ENCODE measurements around the gene FSTL3.
A peak's percentile ranks its signal among the peaks of the same experiment; 100 is the strongest.
"Not testable (repeated sequence)": the region's sequence is repeated elsewhere in the genome, so short reads cannot be mapped to it uniquely, and the experiment has no call there.

The FSTL3 gene

GRCh38 chr19:676339-677105 is at the start of gene FSTL3:
FSTL3 (plus strand) TSS chr19:676392; CDS start chr19:676424, 32 bp downstream.
- H3K27ac Mint-ChIP-seq: peak within 1 kb of the TSS; percentile 91 to 93 (median 91)

GRCh38 chr19:626566-626965 is 49.6 kb upstream of the FSTL3 start:
- peaks cover 34% of the 10 kb centered on the region for H3K36me3 Mint-ChIP-seq (ENCODE audit: low read depth)
- not testable (repeated sequence) for H3K27me3 Mint-ChIP-seq (ENCODE audit: low read depth); H3K4me1 Mint-ChIP-seq; H3K4me3 Mint-ChIP-seq; H3K9me3 Mint-ChIP-seq; H3K27ac Mint-ChIP-seq

More at GRCh38 chr19:676339-677105, at the start of gene FSTL3:
- Mint-ChIP-seq H3K4me1 (peaks cover 8% of the 10 kb centered on the region), H3K27me3 (ENCODE audit: low read depth) (no peaks in the 10 kb centered on the region), H3K9me3 (no peaks in the 10 kb centered on the region), H3K4me3 (peak within 1 kb of the TSS; percentile 71 to 80 (median 75)), H3K36me3 (ENCODE audit: low read depth) (no peaks in the 10 kb centered on the region)
- no peak for TF ChIP-seq CTCF (IDR thresholded peaks at IDR 0.05; ENCODE audit: unreplicated experiment in 3 of 3)

- peaks cover 3% of the 10 kb centered on the region for H3K27me3 Mint-ChIP-seq (ENCODE audit: low read depth)
- peaks cover 6% of the 10 kb centered on the region for H3K4me1 Mint-ChIP-seq
- H3K27ac Mint-ChIP-seq: no peak overlapping the region
- H3K9me3 Mint-ChIP-seq: no peaks in the 10 kb centered on the region
- peaks cover 34% of the 10 kb centered on the region for H3K36me3 Mint-ChIP-seq (ENCODE audit: low read depth)
- peak in 1 of 3 experiments; percentile 31 for TF ChIP-seq CTCF (IDR thresholded peaks at IDR 0.05; ENCODE audit: unreplicated experiment in 3 of 3)
- H3K4me3 Mint-ChIP-seq: no peak overlapping the region
Measured at GRCh38 chr19:628168-628567, 48.0 kb upstream of the FSTL3 start.

- not testable (repeated sequence) for H3K27ac Mint-ChIP-seq; H3K4me3 Mint-ChIP-seq; H3K27me3 Mint-ChIP-seq (ENCODE audit: low read depth); H3K9me3 Mint-ChIP-seq
- peaks cover 26% of the 10 kb centered on the region for H3K36me3 Mint-ChIP-seq (ENCODE audit: low read depth)
- H3K4me1 Mint-ChIP-seq: peaks cover 11% of the 10 kb centered on the region
Measured at GRCh38 chr19:629515-629914, 46.7 kb upstream of the FSTL3 start.

- H3K36me3 Mint-ChIP-seq (ENCODE audit: low read depth): peaks cover 26% of the 10 kb centered on the region
- no peak for TF ChIP-seq CTCF (IDR thresholded peaks at IDR 0.05; ENCODE audit: unreplicated experiment in 3 of 3)
- H3K27me3 Mint-ChIP-seq (ENCODE audit: low read depth): peaks cover 3% of the 10 kb centered on the region
- no peak overlapping the region for H3K27ac Mint-ChIP-seq
- H3K4me3 Mint-ChIP-seq: peak overlapping the region in 2 of 3 experiments; percentile 57 to 58
- peaks cover 11% of the 10 kb centered on the region for H3K4me1 Mint-ChIP-seq
- no peaks in the 10 kb centered on the region for H3K9me3 Mint-ChIP-seq
Measured at GRCh38 chr19:629961-630714, 46.1 kb upstream of the FSTL3 start.

- H3K4me3 Mint-ChIP-seq: peak overlapping the region; percentile 94 to 98 (median 96)
- peak overlapping the region in 2 of 3 experiments; percentile 68 to 89 for H3K27ac Mint-ChIP-seq
- peaks cover 7% of the 10 kb centered on the region for H3K27me3 Mint-ChIP-seq (ENCODE audit: low read depth)
- H3K4me1 Mint-ChIP-seq: peaks cover 11% of the 10 kb centered on the region
- H3K36me3 Mint-ChIP-seq (ENCODE audit: low read depth): peaks cover 17% of the 10 kb centered on the region
- no peaks in the 10 kb centered on the region for H3K9me3 Mint-ChIP-seq
- no peak for TF ChIP-seq CTCF (IDR thresholded peaks at IDR 0.05; ENCODE audit: unreplicated experiment in 3 of 3)
Measured at GRCh38 chr19:632579-633067, 43.6 kb upstream of the FSTL3 start.
